Neural cell (in vitro differentiated cells): Measurements from ENCODE around the gene TMED9. TPM values are rescaled to one million over a fixed set of nuclear protein-coding genes. Genes with fewer than 3 reads are reported as not detected.

Experiments used
- H2AFZ ChIP-seq: fragments of 200-600, 300-800 bp; sonication (generic), shearing (Covaris generic); 2 replicates; pipeline ENCODE4 v1.6.0; 2014; ENCODE audit warnings: low read depth, mild to moderate bottlenecking, antibody characterized with exemption, low read length, moderate library complexity
- H3F3A ChIP-seq: fragments of 200-600 bp; shearing (Covaris generic); 2 replicates; pipeline ENCODE4 v1.6.1; 2016; ENCODE audit warnings: mild to moderate bottlenecking, moderate library complexity, mixed read lengths, antibody characterized with exemption, low read length; ENCODE audit not compliant: insufficient read depth, poor library complexity, severe bottlenecking
- H3K27ac ChIP-seq: fragments of 200-600, 300-800 bp; sonication (generic), shearing (Covaris generic); 2 replicates; pipeline ENCODE4 v1.5.1; 2014; ENCODE audit warnings: mild to moderate bottlenecking, low read length, moderate library complexity
- H3K27me3 ChIP-seq: fragments of 300-800, 200-600 bp; sonication (generic), shearing (Covaris generic); 2 replicates; pipeline ENCODE4 v1.6.0; 2014; ENCODE audit warnings: mild to moderate bottlenecking, low read depth, low read length, moderate library complexity; ENCODE audit not compliant: insufficient read depth
- H3K36me3 ChIP-seq: fragments of 300-800, 200-600 bp; sonication (generic), shearing (Covaris generic); 2 replicates; pipeline ENCODE4 v1.5.1; 2014; ENCODE audit warnings: mild to moderate bottlenecking, antibody characterized with exemption, low read length, moderate library complexity; ENCODE audit not compliant: insufficient read depth
- H3K4me2 ChIP-seq: fragments of 300-800, 200-600 bp; sonication (generic), shearing (Covaris generic); 2 replicates; pipeline ENCODE4 v1.6.0; 2014; ENCODE audit warnings: mild to moderate bottlenecking, low read length
- H3K4me3 ChIP-seq: fragments of 300-800, 200-600 bp; sonication (generic), shearing (Covaris generic); 2 replicates; pipeline ENCODE4 v1.5.1; 2014; ENCODE audit warnings: mild to moderate bottlenecking, low read length, moderate library complexity
- H3K79me2 ChIP-seq: fragments of 200-600 bp; shearing (Covaris generic); replicated peaks from 2 replicates; pipeline ENCODE4 v1.6.0; 2014; ENCODE audit warnings: mild to moderate bottlenecking, low read length, moderate library complexity; ENCODE audit not compliant: insufficient read depth
- H3K9ac ChIP-seq: fragments of 300-800, 200-600 bp; sonication (generic), shearing (Covaris generic); 2 replicates; pipeline ENCODE4 v1.6.1; 2016; ENCODE audit warnings: mild to moderate bottlenecking, low read length, mixed read lengths
- H3K9me2 ChIP-seq: fragments of 200-600 bp; shearing (Covaris generic); 2 replicates; pipeline ENCODE4 v1.6.1; 2016; ENCODE audit warnings: mild to moderate bottlenecking, low read length, mixed read lengths; ENCODE audit not compliant: insufficient read depth
- H3K9me3 ChIP-seq: fragments of 200-600, 300-800 bp; sonication (generic), shearing (Covaris generic); 2 replicates; pipeline ENCODE4 v1.6.1; 2016; ENCODE audit warnings: mild to moderate bottlenecking, mixed run types, low read length, moderate library complexity, mixed read lengths
- H4K20me1 ChIP-seq: fragments of 200-600 bp; shearing (Covaris generic); 2 replicates; pipeline ENCODE4 v1.6.1; 2016; ENCODE audit warnings: mild to moderate bottlenecking, mixed run types; ENCODE audit not compliant: insufficient read depth
- CTCF ChIP-seq: fragments of 450-650 bp; IDR thresholded peaks from 2 replicates; pipeline ENCODE4 v1.5.1; 2014; ENCODE audit warnings: antibody characterized with exemption, mild to moderate bottlenecking, moderate library complexity; ENCODE audit not compliant: poor library complexity, severe bottlenecking
- EP300 ChIP-seq: fragments of 450-650 bp; conservative IDR thresholded peaks from 2 replicates; pipeline ENCODE4 v1.6.1; 2014; ENCODE audit warnings: antibody characterized with exemption, mild to moderate bottlenecking, moderate library complexity; ENCODE audit not compliant: poor library complexity, severe bottlenecking
- EZH2 ChIP-seq: fragments of 200-600, 300-800 bp; shearing (Covaris generic), sonication (generic); IDR thresholded peaks from 2 replicates; pipeline ENCODE4 v1.6.1; 2014; ENCODE audit warnings: antibody characterized with exemption, low read length, borderline replicate concordance, mild to moderate bottlenecking; ENCODE audit not compliant: insufficient read depth, poor library complexity, severe bottlenecking
- MXI1 ChIP-seq: fragments of 450-650 bp; conservative IDR thresholded peaks from 2 replicates; pipeline ENCODE4 v1.6.1; 2014; ENCODE audit warnings: antibody characterized with exemption, mild to moderate bottlenecking; ENCODE audit not compliant: poor library complexity, severe bottlenecking
- POLR2AphosphoS5 ChIP-seq: IDR thresholded peaks from 2 replicates; pipeline ENCODE4 v1.6.1; 2012
- RAD21 ChIP-seq: fragments of 450-650 bp; conservative IDR thresholded peaks from 2 replicates; pipeline ENCODE4 v1.6.1; 2014; ENCODE audit warnings: antibody characterized with exemption, mild to moderate bottlenecking, moderate library complexity
- REST ChIP-seq: IDR thresholded peaks from 2 replicates; pipeline ENCODE4 v1.6.1; 2012; ENCODE audit warnings: borderline replicate concordance
- polyA plus RNA-seq: library from polyadenylated mRNA; depleted of rRNA; stranded (reverse); fragments of >200 nt; gene quantifications from 2 replicates; pipeline ENCODE4 v1.2.3, GENCODE V29; 2014

TMED9 gene
- polyA plus RNA-seq, 1 donor from 2014 or later = 59.1 TPM

- no peaks in the 10 kb centered on the region for H3K9me3 ChIP-seq
- H4K20me1 ChIP-seq = no peaks in the 10 kb centered on the region
- H3K4me3 ChIP-seq = no peak overlapping the region
- H3K9ac ChIP-seq = no peak overlapping the region
- no peak overlapping the region for H3K4me2 ChIP-seq
- H2AFZ ChIP-seq = no peak overlapping the region
- H3K36me3 ChIP-seq = peaks cover 8% of the 10 kb centered on the region
- no peak overlapping the region for H3K27ac ChIP-seq
- no peaks in the 10 kb centered on the region for H3K9me2 ChIP-seq
- H3K79me2 ChIP-seq = peaks cover 11% of the 10 kb centered on the region
- no peaks in the 10 kb centered on the region for H3F3A ChIP-seq
- TF ChIP-seq MXI1 (no peak), EZH2 (no peak), REST (no peak)
- peaks cover 18% of the 10 kb centered on the region for H3K27me3 ChIP-seq
These were observed 2.1 kb downstream of the TMED9 start for GRCh38 chr5:177594071-177594470.

GRCh38 chr5:177595026-177595585 lies 3.1 kb downstream of the TMED9 start:
- Histone ChIP-seq H2AFZ (no peak overlapping the region), H3K9me3 (no peaks in the 10 kb centered on the region), H3K9ac (no peak overlapping the region), H3K27me3 (peaks cover 12% of the 10 kb centered on the region), H3K4me3 (no peak overlapping the region), H3F3A (no peaks in the 10 kb centered on the region), H3K36me3 (peaks cover 8% of the 10 kb centered on the region), H3K9me2 (no peaks in the 10 kb centered on the region), H3K79me2 (peaks cover 11% of the 10 kb centered on the region), H3K4me2 (no peak overlapping the region), H3K27ac (no peak overlapping the region), H4K20me1 (no peaks in the 10 kb centered on the region)
- TF ChIP-seq MXI1 (no peak), REST (no peak)

GRCh38 chr5:177595991-177596774 lies 4.2 kb downstream of the TMED9 start:
- Histone ChIP-seq H4K20me1 (no peaks in the 10 kb centered on the region), H3F3A (no peaks in the 10 kb centered on the region), H3K4me3 (no peak overlapping the region), H3K36me3 (peaks cover 8% of the 10 kb centered on the region), H3K4me2 (no peak overlapping the region), H3K79me2 (peaks cover 14% of the 10 kb centered on the region), H3K27ac (no peak overlapping the region), H3K27me3 (peaks cover under 1% of the 10 kb centered on the region), H3K9me2 (no peaks in the 10 kb centered on the region), H3K9ac (no peak overlapping the region), H3K9me3 (no peaks in the 10 kb centered on the region), H2AFZ (no peak overlapping the region)
- TF ChIP-seq CTCF (no peak), REST (no peak), EP300 (no peak), POLR2AphosphoS5 (no peak), RAD21 (no peak), EZH2 (no peak)
